Loucy (cell line): ENCODE results near the gene COIL.

Source experiments
- H2AFZ ChIP-seq: fragments of 200-600 bp; sonication (generic); 2 replicates; pipeline ENCODE4 v1.6.0; 2016; ENCODE audit warnings: antibody characterized with exemption, mild to moderate bottlenecking, low read length, moderate library complexity
- H3F3A ChIP-seq: fragments of 200-600 bp; 2 replicates; pipeline ENCODE4 v1.6.0; 2016; ENCODE audit warnings: antibody characterized with exemption, low read depth, mild to moderate bottlenecking
- H3K27me3 ChIP-seq: fragments of 200-600 bp; sonication (generic); 2 replicates; pipeline ENCODE4 v1.6.1; 2014; ENCODE audit warnings: low read length, mild to moderate bottlenecking; ENCODE audit not compliant: insufficient read depth, poor library complexity, severe bottlenecking
- H3K36me3 ChIP-seq: fragments of 200-600 bp; sonication (generic); 2 replicates; pipeline ENCODE4 v1.6.1; 2016; ENCODE audit warnings: low read length; ENCODE audit not compliant: insufficient read depth
- H3K4me1 ChIP-seq: fragments of 200-600 bp; sonication (generic); 2 replicates; pipeline ENCODE4 v1.5.1; 2014; ENCODE audit warnings: low read length, mild to moderate bottlenecking; ENCODE audit not compliant: insufficient read depth, poor library complexity, severe bottlenecking
- H3K4me2 ChIP-seq: fragments of 200-600 bp; sonication (generic); 2 replicates; pipeline ENCODE4 v1.6.0; 2014; ENCODE audit warnings: antibody characterized with exemption, low read length, low read depth, mild to moderate bottlenecking; ENCODE audit not compliant: poor library complexity, severe bottlenecking
- H3K4me3 ChIP-seq: fragments of 200-600 bp; sonication (generic); 2 replicates; pipeline ENCODE4 v1.5.1; 2014; ENCODE audit warnings: low read length, mild to moderate bottlenecking, mixed read lengths; ENCODE audit not compliant: poor library complexity, severe bottlenecking
- H3K79me2 ChIP-seq: fragments of 200-600 bp; sonication (generic); 2 replicates; pipeline ENCODE4 v1.6.1; 2014; ENCODE audit warnings: low read length; ENCODE audit not compliant: insufficient read depth
- H3K9ac ChIP-seq: fragments of 200-600 bp; sonication (generic); 2 replicates; pipeline ENCODE4 v1.6.0; 2014; ENCODE audit warnings: mild to moderate bottlenecking, low read depth, low read length, moderate library complexity; ENCODE audit not compliant: poor library complexity, severe bottlenecking
- H3K9me2 ChIP-seq: fragments of 200-600 bp; sonication (generic); replicated peaks from 2 replicates; pipeline ENCODE4 v1.6.1; 2016; ENCODE audit warnings: low read depth, low read length, mixed read lengths
- H3K9me3 ChIP-seq: fragments of 200-600 bp; sonication (generic); 2 replicates; pipeline ENCODE4 v1.6.1; 2014; ENCODE audit warnings: mild to moderate bottlenecking, antibody characterized with exemption, low read length, low read depth; ENCODE audit not compliant: insufficient read depth
- H4K20me1 ChIP-seq: fragments of 200-600 bp; sonication (generic); 2 replicates; pipeline ENCODE4 v1.6.0; 2014; ENCODE audit warnings: antibody characterized with exemption, low read length, mild to moderate bottlenecking; ENCODE audit not compliant: insufficient read depth, poor library complexity, severe bottlenecking
- CTCF ChIP-seq: fragments of 200-600 bp; sonication (generic); conservative IDR thresholded peaks from 2 replicates; pipeline ENCODE4 v1.5.1; 2014; ENCODE audit warnings: mild to moderate bottlenecking, antibody characterized with exemption, low read length
- EZH2phosphoT487 ChIP-seq: fragments of 200-600 bp; IDR thresholded peaks from 2 replicates; pipeline ENCODE4 v1.6.1; 2018; ENCODE audit warnings: antibody characterized with exemption, mild to moderate bottlenecking, moderate library complexity, borderline replicate concordance

Gene COIL

GRCh38 chr17:56988901-56989572 lies 28.2 kb upstream of the COIL start:
- H3K4me2 ChIP-seq: no peak overlapping the region
- no peak overlapping the region for H2AFZ ChIP-seq
- H3K79me2 ChIP-seq: no peaks in the 10 kb centered on the region
- H3K9me2 ChIP-seq: no peaks in the 10 kb centered on the region
- no peaks in the 10 kb centered on the region for H3K4me1 ChIP-seq
- H3K27me3 ChIP-seq: no peaks in the 10 kb centered on the region
- TF ChIP-seq EZH2phosphoT487 (no peak), CTCF (no peak)
- no peaks in the 10 kb centered on the region for H3F3A ChIP-seq
- no peak overlapping the region for H3K4me3 ChIP-seq
- H3K9ac ChIP-seq: no peak overlapping the region
- no peaks in the 10 kb centered on the region for H4K20me1 ChIP-seq
- no peaks in the 10 kb centered on the region for H3K9me3 ChIP-seq
- H3K36me3 ChIP-seq: no peaks in the 10 kb centered on the region

- no peaks in the 10 kb centered on the region for H3K27me3 ChIP-seq
- no peaks in the 10 kb centered on the region for H3K36me3 ChIP-seq
- H3K4me3 ChIP-seq: no peak overlapping the region
- no peak overlapping the region for H2AFZ ChIP-seq
- TF ChIP-seq CTCF (no peak), EZH2phosphoT487 (no peak)
- H3F3A ChIP-seq: no peaks in the 10 kb centered on the region
- no peak overlapping the region for H3K4me2 ChIP-seq
- no peaks in the 10 kb centered on the region for H3K4me1 ChIP-seq
- H3K79me2 ChIP-seq: no peaks in the 10 kb centered on the region
- H4K20me1 ChIP-seq: no peaks in the 10 kb centered on the region
- no peaks in the 10 kb centered on the region for H3K9me2 ChIP-seq
- H3K9me3 ChIP-seq: no peaks in the 10 kb centered on the region
- no peak overlapping the region for H3K9ac ChIP-seq
These were observed 26.5 kb upstream of the COIL start for GRCh38 chr17:56987283-56987834.

GRCh38 chr17:56985371-56986162 lies 24.7 kb upstream of the COIL start:
- Histone ChIP-seq H3K9me2 (no peaks in the 10 kb centered on the region), H3K27me3 (no peaks in the 10 kb centered on the region), H2AFZ (no peak overlapping the region), H3K4me3 (no peak overlapping the region), H3K4me2 (no peak overlapping the region), H3K36me3 (no peaks in the 10 kb centered on the region), H3K79me2 (no peaks in the 10 kb centered on the region), H3K9ac (no peak overlapping the region), H3K4me1 (no peaks in the 10 kb centered on the region), H4K20me1 (no peaks in the 10 kb centered on the region), H3K9me3 (no peaks in the 10 kb centered on the region), H3F3A (no peaks in the 10 kb centered on the region)
- no peak for TF ChIP-seq CTCF
- TF ChIP-seq EZH2phosphoT487: no peak
